ENCODE measurements around the gene NOP14.
"Not testable (repeated sequence)": the region's sequence is repeated elsewhere in the genome, so short reads cannot be mapped to it uniquely, and the experiment has no call there.

NOP14 gene

GRCh38 chr4:2953496-2953895, 9.7 kb downstream of the NOP14 start:
- H3K27ac ChIP-seq = no peak overlapping the region
- TF ChIP-seq CTCF (IDR thresholded peaks at IDR 0.05) = no peak
- H3K4me3 ChIP-seq = no peak overlapping the region
- peak; percentile 35 for DNase-seq (ENCODE audit: low spot score)

- TF ChIP-seq CTCF (IDR thresholded peaks at IDR 0.05) = no peak
- DNase-seq (ENCODE audit: low spot score) = peak; percentile 43
- H3K4me3 ChIP-seq = no peak overlapping the region
- H3K27ac ChIP-seq = no peak overlapping the region
Measured at GRCh38 chr4:2950221-2950989, 12.8 kb downstream of the NOP14 start.

GRCh38 chr4:2949782-2950125, 13.5 kb downstream of the NOP14 start:
- no peak for TF ChIP-seq CTCF (IDR thresholded peaks at IDR 0.05)
- H3K27ac ChIP-seq = no peak overlapping the region
- DNase-seq (ENCODE audit: low spot score) = peak; percentile 26

GRCh38 chr4:2948895-2949781, 14.1 kb downstream of the NOP14 start:
- TF ChIP-seq CTCF (IDR thresholded peaks at IDR 0.05) = no peak
- no peak overlapping the region for H3K4me3 ChIP-seq
- DNase-seq (ENCODE audit: low spot score) = peak; percentile 56
- H3K27ac ChIP-seq = no peak overlapping the region

More at GRCh38 chr4:2949782-2950125, 13.5 kb downstream of the NOP14 start:
- no peak overlapping the region for H3K4me3 ChIP-seq

- DNase-seq (ENCODE audit: low spot score) = peak; percentile 43
- no peak overlapping the region for H3K27ac ChIP-seq
- no peak for TF ChIP-seq CTCF (IDR thresholded peaks at IDR 0.05)
Measured at GRCh38 chr4:2947926-2948325, 15.3 kb downstream of the NOP14 start.

GRCh38 chr4:2946812-2947600, 16.2 kb downstream of the NOP14 start:
- DNase-seq (ENCODE audit: low spot score) = no peak
- H3K27ac ChIP-seq = no peak overlapping the region
- TF ChIP-seq CTCF (IDR thresholded peaks at IDR 0.05) = no peak
- no peak overlapping the region for H3K4me3 ChIP-seq

More at GRCh38 chr4:2947926-2948325, 15.3 kb downstream of the NOP14 start:
- no peak overlapping the region for H3K4me3 ChIP-seq

- not testable (repeated sequence) for H3K4me3 ChIP-seq; H3K27ac ChIP-seq; DNase-seq (ENCODE audit: low spot score)
Measured at GRCh38 chr4:2945619-2946604, 17.3 kb downstream of the NOP14 start.

Measured in coronary artery (tissue), 2 donors.